ENCODE measurements around the gene AHCYL2. TPM values are rescaled to one million over a fixed set of nuclear protein-coding genes. Genes with fewer than 3 reads are reported as not detected.

The AHCYL2 gene
- total RNA-seq, 1 experiment from 2014 or later = 17.0 TPM

DNA sequence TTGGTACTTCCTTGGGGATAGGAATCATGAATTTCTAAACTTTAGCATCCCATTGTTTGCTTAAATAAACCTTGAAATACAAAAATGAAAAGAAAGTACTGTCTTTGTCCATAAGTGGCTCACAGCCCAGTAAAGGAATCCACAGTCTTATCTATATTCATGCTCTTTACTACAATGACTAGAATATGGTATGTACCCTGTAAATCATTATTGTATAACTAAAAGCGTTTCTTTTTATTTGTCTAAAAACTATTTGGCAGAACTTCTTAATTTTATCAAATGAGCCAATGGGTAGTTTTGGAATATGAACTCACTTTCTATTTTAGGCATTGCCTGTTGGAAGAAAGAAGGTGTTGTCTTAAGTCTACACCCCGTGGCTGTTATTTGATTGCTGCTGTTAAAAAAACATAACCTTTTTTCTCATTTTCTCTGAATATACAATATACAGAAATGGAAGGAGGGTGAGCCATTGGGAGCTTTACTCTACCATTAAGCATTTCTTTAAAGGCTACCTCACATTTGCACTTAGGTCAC lies 197.0 kb downstream of the AHCYL2 start:
- Histone ChIP-seq H3K4me2 (ENCODE audit: low read length) (no peak overlapping the region), H3K9me3 (ENCODE audit: control insufficient read depth in 1 of 2, insufficient read depth in 1 of 2, low read depth in 1 of 2, low read length in 2 of 2) (no peaks in the 10 kb centered on the region), H3K9ac (ENCODE audit: low read length) (no peak overlapping the region), H3K27ac (ENCODE audit: low read depth, low read length) (no peak overlapping the region), H3K9me2 (ENCODE audit: insufficient read depth) (no peaks in the 10 kb centered on the region), H2AFZ (ENCODE audit: low read depth, low read length, poor library complexity, severe bottlenecking) (no peak overlapping the region), H4K20me1 (ENCODE audit: insufficient read depth) (no peaks in the 10 kb centered on the region), H3K27me3 (ENCODE audit: insufficient read depth, low read length) (no peaks in the 10 kb centered on the region), H3K4me1 (ENCODE audit: control insufficient read depth in 1 of 2, insufficient read depth in 2 of 2, low read length in 2 of 2) (peaks cover 2 to 6% of the 10 kb centered on the region in 2 experiments; a peak in 3 of 4 replicates), H3K4me3 (replicated peaks in 1 of 2; ENCODE audit: low read depth in 1 of 2, low read length in 2 of 2) (no peak overlapping the region), H3K79me2 (ENCODE audit: insufficient read depth, low read length) (no peaks in the 10 kb centered on the region), H3K36me3 (ENCODE audit: control insufficient read depth in 1 of 2, insufficient read depth in 2 of 2, low read length in 2 of 2) (no peaks in the 10 kb centered on the region; a peak in 1 of 4 replicates)
- DNase-seq (ENCODE audit: low read depth, low spot score) = no peak
- ChIA-PET POLR2A (no interaction called here), CTCF (no interaction called here), RAD21 (ENCODE audit: low non-redundant PET in 1 of 2, low total read pairs in 2 of 2, uncharacterized antibody in 2 of 2, unreplicated experiment in 2 of 2) (interaction anchor here in 1 of 2 experiments (0.7 kb wide), 1 partner anchor 186 kb away, joined by 3 read pairs; no protein-coding TSS in a partner anchor)
- TF ChIP-seq, protein P1, sequence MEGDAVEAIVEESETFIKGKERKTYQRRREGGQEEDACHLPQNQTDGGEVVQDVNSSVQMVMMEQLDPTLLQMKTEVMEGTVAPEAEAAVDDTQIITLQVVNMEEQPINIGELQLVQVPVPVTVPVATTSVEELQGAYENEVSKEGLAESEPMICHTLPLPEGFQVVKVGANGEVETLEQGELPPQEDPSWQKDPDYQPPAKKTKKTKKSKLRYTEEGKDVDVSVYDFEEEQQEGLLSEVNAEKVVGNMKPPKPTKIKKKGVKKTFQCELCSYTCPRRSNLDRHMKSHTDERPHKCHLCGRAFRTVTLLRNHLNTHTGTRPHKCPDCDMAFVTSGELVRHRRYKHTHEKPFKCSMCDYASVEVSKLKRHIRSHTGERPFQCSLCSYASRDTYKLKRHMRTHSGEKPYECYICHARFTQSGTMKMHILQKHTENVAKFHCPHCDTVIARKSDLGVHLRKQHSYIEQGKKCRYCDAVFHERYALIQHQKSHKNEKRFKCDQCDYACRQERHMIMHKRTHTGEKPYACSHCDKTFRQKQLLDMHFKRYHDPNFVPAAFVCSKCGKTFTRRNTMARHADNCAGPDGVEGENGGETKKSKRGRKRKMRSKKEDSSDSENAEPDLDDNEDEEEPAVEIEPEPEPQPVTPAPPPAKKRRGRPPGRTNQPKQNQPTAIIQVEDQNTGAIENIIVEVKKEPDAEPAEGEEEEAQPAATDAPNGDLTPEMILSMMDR (IDR thresholded peaks at IDR 0.05 in 2 of 3, conservative IDR thresholded peaks at IDR 0.05 in 1 of 3; ENCODE audit: borderline replicate concordance in 1 of 3, insufficient read depth in 1 of 3, low read depth in 2 of 3, low read length in 2 of 3) = no peak
- TF ChIP-seq EZH2 (IDR thresholded peaks at IDR 0.05) = no peak
- TF ChIP-seq SP1 (IDR thresholded peaks at IDR 0.05; ENCODE audit: low read depth) = no peak
- no peak for TF ChIP-seq ELF1 (IDR thresholded peaks at IDR 0.05; ENCODE audit: borderline replicate concordance, low read depth)
- TF ChIP-seq, protein P2, sequence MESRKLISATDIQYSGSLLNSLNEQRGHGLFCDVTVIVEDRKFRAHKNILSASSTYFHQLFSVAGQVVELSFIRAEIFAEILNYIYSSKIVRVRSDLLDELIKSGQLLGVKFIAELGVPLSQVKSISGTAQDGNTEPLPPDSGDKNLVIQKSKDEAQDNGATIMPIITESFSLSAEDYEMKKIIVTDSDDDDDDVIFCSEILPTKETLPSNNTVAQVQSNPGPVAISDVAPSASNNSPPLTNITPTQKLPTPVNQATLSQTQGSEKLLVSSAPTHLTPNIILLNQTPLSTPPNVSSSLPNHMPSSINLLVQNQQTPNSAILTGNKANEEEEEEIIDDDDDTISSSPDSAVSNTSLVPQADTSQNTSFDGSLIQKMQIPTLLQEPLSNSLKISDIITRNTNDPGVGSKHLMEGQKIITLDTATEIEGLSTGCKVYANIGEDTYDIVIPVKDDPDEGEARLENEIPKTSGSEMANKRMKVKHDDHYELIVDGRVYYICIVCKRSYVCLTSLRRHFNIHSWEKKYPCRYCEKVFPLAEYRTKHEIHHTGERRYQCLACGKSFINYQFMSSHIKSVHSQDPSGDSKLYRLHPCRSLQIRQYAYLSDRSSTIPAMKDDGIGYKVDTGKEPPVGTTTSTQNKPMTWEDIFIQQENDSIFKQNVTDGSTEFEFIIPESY (IDR thresholded peaks at IDR 0.05; ENCODE audit: extremely low read depth, insufficient replicate concordance, low read length) = no peak
- intact Hi-C loops (cut with micrococcal nuclease) = no loop called here
- no TSS peak for BruUV-seq (replicated peaks)
- ATAC-seq = no peak

Measured in HCT116 (cell line).